Measurements from ENCODE around the gene PFAS. TPM values are rescaled to one million over a fixed set of nuclear protein-coding genes. Genes with fewer than 3 reads are reported as not detected.
A peak's percentile ranks its signal among the peaks of the same experiment; 100 is the strongest.
"Not testable (repeated sequence)": the region's sequence is repeated elsewhere in the genome, so short reads cannot be mapped to it uniquely, and the experiment has no call there.

PFAS gene
- 19.0 and 23.9 TPM in 2 replicates for total RNA-seq

GRCh38 chr17:8248751-8249607 lies at the start of gene PFAS:
Gene PFAS (plus strand): TSS chr17:8249289. CDS start chr17:8253938, 4,649 bp downstream.
- DNase-seq (ENCODE audit: low read depth in 2 of 2): peak; percentile 82 to 93

GRCh38 chr17:8204761-8205555 lies 44.1 kb upstream of the PFAS start:
- no peak for DNase-seq (ENCODE audit: low read depth in 2 of 2)

GRCh38 chr17:8206536-8206935 lies 42.6 kb upstream of the PFAS start:
- no peak for DNase-seq (ENCODE audit: low read depth in 2 of 2)

GRCh38 chr17:8209907-8210760 lies 39.0 kb upstream of the PFAS start, which contains the start of gene AURKB:
Gene AURKB (minus strand): TSS chr17:8210575. CDS start chr17:8210224, 351 bp downstream.
- peak; percentile 95 to 97 for DNase-seq (ENCODE audit: low read depth in 2 of 2)

- DNase-seq (ENCODE audit: low read depth in 2 of 2): no peak
These were observed 38.2 kb upstream of the PFAS start for GRCh38 chr17:8210761-8211458.

- DNase-seq (ENCODE audit: low read depth in 2 of 2): no peak
These were observed 36.5 kb upstream of the PFAS start for GRCh38 chr17:8212312-8213180.

- DNase-seq (ENCODE audit: low read depth in 2 of 2): not testable (repeated sequence)
These were observed 35.1 kb upstream of the PFAS start for GRCh38 chr17:8214000-8214399.

- peak; percentile 90 to 92 for DNase-seq (ENCODE audit: low read depth in 2 of 2)
These were observed 28.1 kb upstream of the PFAS start for GRCh38 chr17:8220783-8221662.

GRCh38 chr17:8221663-8222379 lies 27.3 kb upstream of the PFAS start:
- DNase-seq (ENCODE audit: low read depth in 2 of 2): peak; percentile 83 to 89

- DNase-seq (ENCODE audit: low read depth in 2 of 2): no peak
These were observed 26.8 kb upstream of the PFAS start for GRCh38 chr17:8222380-8222629.

GRCh38 chr17:8222630-8223355 lies 26.3 kb upstream of the PFAS start:
- DNase-seq (ENCODE audit: low read depth in 2 of 2): peak; percentile 81 to 91

- peak in 1 of 2 donors; percentile 50 for DNase-seq (ENCODE audit: low read depth in 2 of 2)
These were observed 25.5 kb upstream of the PFAS start for GRCh38 chr17:8223356-8224126.

- DNase-seq (ENCODE audit: low read depth in 2 of 2): no peak
These were observed 23.9 kb upstream of the PFAS start for GRCh38 chr17:8224891-8225812.

- peak in 1 of 2 donors; percentile 67 for DNase-seq (ENCODE audit: low read depth in 2 of 2)
These were observed 23.1 kb upstream of the PFAS start for GRCh38 chr17:8225813-8226535.

Measured in dermis microvascular lymphatic vessel endothelial cell (primary cell).